ENCODE data around the gene TBX1. TPM values are rescaled to one million over a fixed set of nuclear protein-coding genes. Genes with fewer than 3 reads are reported as not detected.

Gene TBX1
- total RNA-seq, 1 experiment from 2014 or later: 12.8 TPM

- ATAC-seq (no peak), DNase-seq (ENCODE audit: low spot score) (no peak)
- Mint-ChIP-seq H3K36me3 (peaks cover 10% of the 10 kb centered on the region), H3K4me1 (peaks cover 24% of the 10 kb centered on the region), H3K27ac (no peak overlapping the region), H3K4me3 (no peak overlapping the region; the same call in 1 of the 2 replicates), H3K9me3 (no peaks in the 10 kb centered on the region), H3K27me3 (ENCODE audit: low read depth) (peaks cover 81% of the 10 kb centered on the region)
- POLR2A ChIA-PET: no interaction called here
- CTCF ChIA-PET: interaction anchor here (0.7 to 5.5 kb wide), 4 partner anchors 10 to 189 kb away, joined by 3 to 57 read pairs (median 8); no protein-coding TSS in a partner anchor
- TF ChIP-seq ARID4B (CRISPR knock-in tag; IDR thresholded peaks at IDR 0.05; ENCODE audit: borderline replicate concordance) (no peak), TP53 (CRISPR knock-in tag; IDR thresholded peaks at IDR 0.05) (no peak), MLX (CRISPR knock-in tag; IDR thresholded peaks at IDR 0.05) (no peak), GTF2I (CRISPR knock-in tag; conservative IDR thresholded peaks at IDR 0.05) (no peak), SP1 (CRISPR knock-in tag; conservative IDR thresholded peaks at IDR 0.05) (no peak), JUN (CRISPR knock-in tag; IDR thresholded peaks at IDR 0.05) (no peak), ZNF219 (CRISPR knock-in tag; IDR thresholded peaks at IDR 0.05; ENCODE audit: borderline replicate concordance) (no peak), ZNF671 (CRISPR knock-in tag; IDR thresholded peaks at IDR 0.05) (no peak), ZNF532 (CRISPR knock-in tag; IDR thresholded peaks at IDR 0.05; ENCODE audit: borderline replicate concordance) (no peak), FOXP4 (CRISPR knock-in tag; IDR thresholded peaks at IDR 0.05) (no peak), SOX15 (CRISPR knock-in tag; IDR thresholded peaks at IDR 0.05) (no peak)
These were observed 39.6 kb upstream of the TBX1 start for GRCh38 chr22:19720999-19721329.

GRCh38 chr22:19721330-19722177 lies 39.0 kb upstream of the TBX1 start:
- DNase-seq (ENCODE audit: low spot score) (no peak), ATAC-seq (no peak)
- peaks cover 81% of the 10 kb centered on the region for H3K27me3 Mint-ChIP-seq (ENCODE audit: low read depth)
- peaks cover 24% of the 10 kb centered on the region for H3K4me1 Mint-ChIP-seq
- TF ChIP-seq FOXP1 (CRISPR knock-in tag; IDR thresholded peaks at IDR 0.05; ENCODE audit: borderline replicate concordance): no peak
- no peak for TF ChIP-seq ZNF263 (CRISPR knock-in tag; IDR thresholded peaks at IDR 0.05; ENCODE audit: low read depth)
- no peak for TF ChIP-seq RELA (CRISPR knock-in tag; IDR thresholded peaks at IDR 0.05; ENCODE audit: borderline replicate concordance)
- TF ChIP-seq CREB1 (CRISPR knock-in tag; IDR thresholded peaks at IDR 0.05): 0 out of 2 replicates have a peak, but pooled peaks have one; percentile 21
- TF ChIP-seq RORB (CRISPR knock-in tag; IDR thresholded peaks at IDR 0.05): no peak
- TF ChIP-seq GRHL2 (CRISPR knock-in tag; IDR thresholded peaks at IDR 0.05; ENCODE audit: insufficient replicate concordance, severe bottlenecking): no peak
- TF ChIP-seq IRF1 (CRISPR knock-in tag; IDR thresholded peaks at IDR 0.05): no peak
- peak; percentile 68; the same call in 1 of the 2 replicates for TF ChIP-seq MAX (CRISPR knock-in tag; IDR thresholded peaks at IDR 0.05)
- TF ChIP-seq USF1 (CRISPR knock-in tag; IDR thresholded peaks at IDR 0.05): no peak
- no peak overlapping the region for H3K27ac Mint-ChIP-seq
- POLR2A ChIA-PET: interaction anchor here (0.6 kb wide), 1 partner anchor 276 kb away, joined by 3 read pairs; no protein-coding TSS in a partner anchor
- H3K4me3 Mint-ChIP-seq: peak overlapping the region; percentile 54
- peaks cover 10% of the 10 kb centered on the region for H3K36me3 Mint-ChIP-seq
- CTCF ChIA-PET: interaction anchor here (0.7 to 5.5 kb wide), 6 partner anchors 9 to 216 kb away, joined by 3 to 57 read pairs (median 5); no protein-coding TSS in a partner anchor
- no peaks in the 10 kb centered on the region for H3K9me3 Mint-ChIP-seq

All from WTC11 (cell line).